Endothelial cell of umbilical vein (primary cell): ENCODE data around the gene PTPRO. TPM values are rescaled to one million over a fixed set of nuclear protein-coding genes. Genes with fewer than 3 reads are reported as not detected.

ENCODE experiments used
- BruUV-seq: library from RNA; stranded (reverse); fragments of 400-500 nt; replicated peaks from 2 replicates; lab custom pipeline; 2021; lab: Mats Ljungman, UMichigan
- CTCF ChIA-PET: fragments of 300-600, 350-600 bp; sonication (Branson Sonifier 250); formaldehyde crosslinking; loops from one replicate; lab custom pipeline; 2021; ENCODE audit warnings: antibody characterized with exemption, inconsistent platforms; lab: Charles Lee
- POLR2A ChIA-PET: fragments of 300-600, 350-600 bp; sonication (Branson Sonifier 250); formaldehyde crosslinking; loops from one replicate; lab custom pipeline; 2021; ENCODE audit warnings: antibody characterized with exemption, inconsistent platforms; lab: Charles Lee
- DNase-seq: peaks from one replicate; pipeline ENCODE4 v3.0.0-alpha.2; 2011; ENCODE audit warnings: low read depth, low spot score
- FAIRE-seq: peaks from 2 replicates; lab custom pipeline; 2011; peaks lifted over from hg19 to GRCh38; lab: Jason Lieb, UNC
- H2AFZ ChIP-seq: 2 replicates; pipeline ENCODE4 v1.6.0; 2012; ENCODE audit warnings: low read depth, low read length, control low read depth, inconsistent platforms
- H3K27ac ChIP-seq: 2 replicates; pipeline ENCODE4 v1.5.1; 2011; ENCODE audit warnings: low read depth, mild to moderate bottlenecking, control low read depth, low read length, moderate library complexity; ENCODE audit not compliant: insufficient read depth
- H3K27me3 ChIP-seq, 2 experiments: 2 replicates each; pipeline versions ENCODE4 v1.6.0 to v1.6.1; 2011; ENCODE audit warnings: low read length in 2 of 2, mixed read lengths in 1 of 2; ENCODE audit not compliant: control insufficient read depth in 2 of 2, insufficient read depth in 2 of 2
- H3K36me3 ChIP-seq, 2 experiments: 2 replicates in 1 of 2; 3 replicates in 1 of 2; pipeline ENCODE4 v1.5.1; 2011; ENCODE audit warnings: low read length in 2 of 2, mild to moderate bottlenecking in 1 of 2, moderate library complexity in 1 of 2; ENCODE audit not compliant: control insufficient read depth in 2 of 2, insufficient read depth in 2 of 2; ENCODE audit errors: extremely low read depth in 1 of 2
- H3K4me1 ChIP-seq: 3 replicates; pipeline ENCODE4 v1.5.1; 2011; ENCODE audit warnings: mild to moderate bottlenecking, low read length; ENCODE audit not compliant: control insufficient read depth, insufficient read depth; ENCODE audit errors: extremely low read depth
- H3K4me2 ChIP-seq: 2 replicates; pipeline ENCODE4 v1.6.1; 2011; ENCODE audit warnings: low read length, control low read depth, mixed read lengths; ENCODE audit not compliant: insufficient read depth
- H3K4me3 ChIP-seq, 3 experiments: fragments of 200-600 bp in 1 of 3; sonication (generic), shearing (Covaris generic) in 1 of 3; replicated peaks in 1 of 3; 2 replicates each; pipeline ENCODE4 v1.5.1; 2011 to 2016; ENCODE audit warnings: control low read depth in 3 of 3, low read length in 3 of 3, mild to moderate bottlenecking in 2 of 3, inconsistent platforms in 1 of 3, low read depth in 1 of 3, moderate library complexity in 1 of 3; ENCODE audit not compliant: insufficient read depth in 1 of 3
- H3K79me2 ChIP-seq: 2 replicates; pipeline ENCODE4 v1.6.0; 2012; ENCODE audit warnings: low read length, inconsistent platforms; ENCODE audit not compliant: control insufficient read depth, insufficient read depth
- H3K9ac ChIP-seq: replicated peaks from 2 replicates; pipeline ENCODE3; 2011; ENCODE audit warnings: low read length, control low read depth; ENCODE audit not compliant: insufficient read depth; ENCODE audit errors: extremely low read depth
- H3K9me1 ChIP-seq: replicated peaks from 3 replicates; pipeline ENCODE4 v1.6.0; 2011; ENCODE audit warnings: mild to moderate bottlenecking, low read length; ENCODE audit not compliant: control insufficient read depth, insufficient read depth; ENCODE audit errors: extremely low read depth
- H3K9me3 ChIP-seq: replicated peaks from 2 replicates; pipeline ENCODE4 v1.5.1; 2012; ENCODE audit warnings: low read length, inconsistent platforms; ENCODE audit not compliant: control insufficient read depth, insufficient read depth
- H4K20me1 ChIP-seq: replicated peaks from 2 replicates; pipeline ENCODE3; 2011; ENCODE audit warnings: mild to moderate bottlenecking, low read length; ENCODE audit not compliant: control insufficient read depth, insufficient read depth; ENCODE audit errors: extremely low read depth
- CTCF ChIP-seq, 2 donors: IDR thresholded peaks; 1 replicate in 1 of 2; 2 replicates in 1 of 2; pipeline ENCODE4 v1.5.1; 2011; ENCODE audit warnings: low read length in 2 of 2, mild to moderate bottlenecking in 2 of 2, moderate library complexity in 2 of 2, control low read depth in 1 of 2, inconsistent platforms in 1 of 2, low read depth in 1 of 2; ENCODE audit not compliant: insufficient read depth in 1 of 2; ENCODE audit errors: extremely low read depth in 1 of 2
- EZH2 ChIP-seq: IDR thresholded peaks from 2 replicates; pipeline ENCODE4 v1.6.1; 2012; ENCODE audit warnings: borderline replicate concordance, low read depth, mild to moderate bottlenecking, moderate library complexity, low read length, inconsistent platforms; ENCODE audit not compliant: severe bottlenecking
- FOS ChIP-seq: IDR thresholded peaks from 2 replicates; pipeline ENCODE4 v1.6.1; 2011; ENCODE audit warnings: mild to moderate bottlenecking, low read length, moderate library complexity, borderline replicate concordance; ENCODE audit not compliant: insufficient read depth
- GATA2 ChIP-seq: IDR thresholded peaks from 2 replicates; pipeline ENCODE4 v1.7.0; 2011; ENCODE audit warnings: low read depth, mild to moderate bottlenecking, moderate library complexity, mixed read lengths, low read length; ENCODE audit not compliant: insufficient read length, insufficient read depth
- JUN ChIP-seq: IDR thresholded peaks from 2 replicates; pipeline ENCODE4 v1.6.1; 2011; ENCODE audit warnings: borderline replicate concordance, low read depth; ENCODE audit not compliant: insufficient read length, insufficient read depth
- MAX ChIP-seq: IDR thresholded peaks from 2 replicates; pipeline ENCODE4 v1.6.1; 2011; ENCODE audit not compliant: insufficient read depth, insufficient read length
- dilution Hi-C: fragments of 300-500 bp; cut with MboI; formaldehyde crosslinking; loops from one replicate; pipeline ENCODE4 v1.15.0; 2019; ENCODE audit warnings: low sequenced_read_pairs; ENCODE audit not compliant: extremely low pct_ligation_motif_present
- intact Hi-C: fragments of 100-400 bp; cut with micrococcal nuclease; formaldehyde crosslinking; loops from one replicate; pipeline ENCODE4 v1.10.0; 2022
- polyA plus RNA-seq, 4 experiments: library from polyadenylated mRNA; depleted of rRNA in 3 of 4; stranded (reverse) in 3 of 4; unstranded in 1 of 4; fragments of >200 nt; gene quantifications; 2 replicates each; pipeline versions ENCODE4 v1.2.1 to v1.2.3, GENCODE V29; 2011 to 2012; ENCODE audit warnings: missing spikeins in 1 of 4
- total RNA-seq: library from RNA; stranded (reverse); gene quantifications from 2 replicates; pipeline ENCODE4 v1.2.3, GENCODE V29; 2021

The PTPRO gene
- total and polyA plus RNA-seq, 2 donors (not counting 3 experiments of a cell fraction or from before 2014, with no cell fraction given) = not detected

GRCh38 chr12:15525441-15525840, 203.1 kb downstream of the PTPRO start:
- no peak overlapping the region for H3K4me2 ChIP-seq
- intact Hi-C loops = loop anchor here (10.0 kb wide), 1 partner anchor 801 kb away; no protein-coding TSS in a partner anchor
- no peak overlapping the region for H3K27ac ChIP-seq
- H3K9me1 ChIP-seq = no peaks in the 10 kb centered on the region
- no peak for TF ChIP-seq MAX
- no peak for TF ChIP-seq EZH2
- TF ChIP-seq JUN = no peak
- no peak for TF ChIP-seq GATA2
- no peak for TF ChIP-seq FOS
- TF ChIP-seq CTCF (IDR thresholded peaks at IDR 0.05; ENCODE audit: extremely low read depth in 1 of 2, insufficient read depth in 1 of 2, low read depth in 1 of 2, low read length in 2 of 2) = no peak
- no peak for DNase-seq
- no TSS peak for BruUV-seq
- no peak overlapping the region for H2AFZ ChIP-seq
- CTCF ChIA-PET = interaction anchor here (1.0 to 4.5 kb wide), 7 partner anchors 9 to 330 kb away, joined by 3 to 30 read pairs (median 5); no protein-coding TSS in a partner anchor
- FAIRE-seq = no peak
- H3K79me2 ChIP-seq = no peaks in the 10 kb centered on the region
- no peaks in the 10 kb centered on the region for H3K36me3 ChIP-seq
- no peak overlapping the region for H3K4me3 ChIP-seq
- POLR2A ChIA-PET = no interaction called here
- no peaks in the 10 kb centered on the region for H3K4me1 ChIP-seq
- no peaks in the 10 kb centered on the region for H3K9me3 ChIP-seq
- no peak overlapping the region for H3K9ac ChIP-seq
- H4K20me1 ChIP-seq = no peaks in the 10 kb centered on the region
- peaks cover 6 to 22% of the 10 kb centered on the region in 2 experiments for H3K27me3 ChIP-seq
- dilution Hi-C loops = no loop called here
